GM12878 (cell line): Measurements from ENCODE around the gene M1AP. TPM values are rescaled to one million over a fixed set of nuclear protein-coding genes. Genes with fewer than 3 reads are reported as not detected.

Experiments
- ATAC-seq: fragments of 200-7000 bp; cut with Tn5 transposase; 3 replicates; pipeline ENCODE4 v1.9.1; 2020; ENCODE audit warnings: mild to moderate bottlenecking, moderate library complexity
- BruUV-seq: library from RNA; stranded (reverse); fragments of 400-500 nt; replicated peaks from 2 replicates; lab custom pipeline; 2021; lab: Mats Ljungman, UMichigan
- CTCF ChIA-PET: fragments of 300-600 bp; sonication (Branson Sonifier 250); formaldehyde crosslinking; extraction: SDS; loops from one replicate; lab custom pipeline; 2021; ENCODE audit warnings: inconsistent platforms; lab: Yijun Ruan, JAX
- POLR2A ChIA-PET: fragments of 350-600 bp; formaldehyde crosslinking; extraction: SDS; loops from one replicate; lab custom pipeline; 2021; ENCODE audit warnings: inconsistent platforms; lab: Charles Lee
- RAD21 ChIA-PET: fragments of 300-600 bp; sonication (Branson Sonifier 250); formaldehyde crosslinking; loops from one replicate; lab custom pipeline; 2023; ENCODE audit warnings: antibody characterized with exemption; ENCODE audit not compliant: unreplicated experiment; lab: Charles Lee
- SMC1A ChIA-PET: fragments of 300-600 bp; sonication (Branson Sonifier 250); formaldehyde crosslinking; loops from one replicate; lab custom pipeline; 2023; ENCODE audit not compliant: unreplicated experiment, uncharacterized antibody; lab: Charles Lee
- DNase-seq: peaks from one replicate; pipeline ENCODE4 v3.0.0-alpha.2; 2011; ENCODE audit warnings: low read depth, low spot score
- FAIRE-seq: peaks from 3 replicates; lab custom pipeline; 2011; peaks lifted over from hg19 to GRCh38; lab: Jason Lieb, UNC
- H2AFZ ChIP-seq: 2 replicates; pipeline ENCODE4 v1.6.0; 2011; ENCODE audit warnings: low read depth, low read length, control low read depth; ENCODE audit not compliant: control insufficient read depth
- H3K27ac ChIP-seq: 2 replicates; pipeline ENCODE4 v1.5.1; 2011; ENCODE audit warnings: control low read depth; ENCODE audit not compliant: control insufficient read depth, insufficient read depth
- H3K27me3 ChIP-seq, 2 experiments: replicated peaks in 1 of 2; 2 replicates each; pipeline versions ENCODE4 v1.6.0 to v1.6.1; 2011; ENCODE audit warnings: low read length in 1 of 2; ENCODE audit not compliant: control insufficient read depth in 2 of 2, insufficient read depth in 2 of 2
- H3K36me3 ChIP-seq, 2 experiments: 2 replicates each; pipeline ENCODE4 v1.5.1; 2011; ENCODE audit warnings: low read length in 1 of 2; ENCODE audit not compliant: control insufficient read depth in 2 of 2, insufficient read depth in 2 of 2
- H3K4me1 ChIP-seq: 2 replicates; pipeline ENCODE4 v1.6.1; 2011; ENCODE audit warnings: mild to moderate bottlenecking, low read length, moderate library complexity, mixed read lengths; ENCODE audit not compliant: control insufficient read depth, insufficient read depth
- H3K4me2 ChIP-seq: 2 replicates; pipeline ENCODE4 v1.6.0; 2011; ENCODE audit warnings: control low read depth; ENCODE audit not compliant: control insufficient read depth, insufficient read depth
- H3K4me3 ChIP-seq: fragments of 200-600 bp; sonication (generic); 2 replicates; pipeline ENCODE4 v1.5.1; 2016
- H3K79me2 ChIP-seq: 2 replicates; pipeline ENCODE4 v1.6.0; 2011; ENCODE audit warnings: low read length; ENCODE audit not compliant: control insufficient read depth, insufficient read depth
- H3K9ac ChIP-seq: 2 replicates; pipeline ENCODE4 v1.8.0; 2011; ENCODE audit warnings: low read length, control low read depth, mixed read lengths; ENCODE audit not compliant: control insufficient read depth, insufficient read depth
- H3K9me3 ChIP-seq: replicated peaks from 3 replicates; pipeline ENCODE4 v1.5.1; 2011; ENCODE audit warnings: mild to moderate bottlenecking, low read length; ENCODE audit not compliant: control insufficient read depth, insufficient read depth
- H4K20me1 ChIP-seq: 2 replicates; pipeline ENCODE4 v1.6.0; 2011; ENCODE audit not compliant: control insufficient read depth, insufficient read depth
- PRDM15 ChIP-seq: fragments of 450-650 bp; formaldehyde crosslinking; IDR thresholded peaks from 2 replicates; pipeline ENCODE4 v1.4.0; 2020; ENCODE audit warnings: mild to moderate bottlenecking, moderate library complexity
- SPI1 ChIP-seq: IDR thresholded peaks from 2 replicates; pipeline ENCODE4 v1.6.1; 2011; ENCODE audit warnings: low read depth, mild to moderate bottlenecking, low read length, moderate library complexity, borderline replicate concordance; ENCODE audit not compliant: insufficient read depth
- WGBS: methylation state at CpG from one replicate; pipeline ENCODE4 v1.1.6; 2016; ENCODE audit warnings: low lambda C conversion rate; ENCODE audit not compliant: insufficient replicate concordance, insufficient coverage; ENCODE audit errors: missing lambda C conversion rate; 5-methylcytosine and 5-hydroxymethylcytosine counted together
- in situ Hi-C: fragments of 300-500 bp; cut with MboI; formaldehyde crosslinking; loops from 9 replicates; pipeline ENCODE4 v1.14.3; 2018; ENCODE audit warnings: mixed read lengths
- intact Hi-C: fragments of 100-400 bp; cut with micrococcal nuclease; formaldehyde crosslinking; loops from one replicate; pipeline ENCODE4 v1.14.2; 2022; ENCODE audit not compliant: unreplicated experiment
- polyA plus RNA-seq, 11 experiments: library from polyadenylated mRNA; depleted of rRNA in 4 of 11; unstranded in 6 of 11; stranded (reverse) in 5 of 11; fragments of >200 nt; fragmentation: Nextera tagmentation in 4 of 11; fragmentation: Illumina TruSeq in 1 of 11; extraction: Ambion mirVana in 4 of 11; extraction: Trizol in 1 of 11; gene quantifications; 1 replicate in 1 of 11; 2 replicates in 10 of 11; pipeline versions ENCODE4 v1.2.1 to v1.2.3, GENCODE V29; 2011 to 2016; ENCODE audit warnings: inconsistent platforms in 2 of 11, missing spikeins in 2 of 11, low read depth in 1 of 11
- total RNA-seq, 4 experiments: library from RNA; depleted of rRNA in 3 of 4; stranded (reverse); fragments of >200 nt in 3 of 4; fragmentation: Illumina TruSeq in 1 of 4; extraction: Trizol in 1 of 4; gene quantifications; 2 replicates each; pipeline versions ENCODE4 v1.2.1 to v1.2.3, GENCODE V29; 2013 to 2021

The M1AP gene
- total and polyA plus RNA-seq, 10 of the 15 experiments (the other 5 are each of a cell fraction or from before 2014, with no cell fraction given): 0.04 to 0.32 (median 0.16) TPM; not detected in 4

GRCh38 chr2:74531666-74532065, 116.5 kb downstream of the M1AP start:
- H3K9me3 ChIP-seq: no peaks in the 10 kb centered on the region
- H3K4me3 ChIP-seq: peak overlapping the region; percentile 94
- peaks cover 12 to 35% of the 10 kb centered on the region in 2 experiments for H3K36me3 ChIP-seq
- DNase-seq (no peak), FAIRE-seq (no peak), ATAC-seq (no peak)
- peak overlapping the region; percentile 96 for H3K27ac ChIP-seq
- peaks cover 50% of the 10 kb centered on the region for H3K79me2 ChIP-seq
- ChIA-PET CTCF (interaction anchor here (0.9 to 10.4 kb wide), 26 partner anchors 14 to 282 kb away, joined by 3 to 226 read pairs (median 5); partner anchors contain the start of genes CCDC142, MOGS, MRPL53 and PCGF1), RAD21 (interaction anchor here (0.9 to 7.5 kb wide), 17 partner anchors 13 to 282 kb away, joined by 3 to 158 read pairs (median 5); partner anchors contain the start of genes CCDC142, LOXL3, PCGF1 and TTC31), POLR2A (interaction anchor here (0.5 to 5.4 kb wide), 18 partner anchors 7 to 354 kb away, joined by 3 to 66 read pairs (median 6); partner anchors contain the start of genes CCDC142, INO80B, MOB1A and PCGF1), SMC1A (interaction anchor here (0.6 to 9.9 kb wide), 24 partner anchors 11 to 606 kb away, joined by 3 to 208 read pairs (median 8); partner anchors contain the start of genes CCDC142, INO80B, PCGF1 and TTC31)
- in situ Hi-C loops (no loop called here), intact Hi-C loops (loop anchor here (1.0 kb wide), 1 partner anchor 48 kb away; the partner anchor contains the start of gene TTC31)
- peak overlapping the region; percentile 92 for H3K9ac ChIP-seq
- no TSS peak for BruUV-seq
- H3K4me1 ChIP-seq: peaks cover 28% of the 10 kb centered on the region
- 58% methylated on average over 7 of the region's 7 CpGs for WGBS
- TF ChIP-seq SPI1 (peak; percentile 5; the same call in 1 of the 2 replicates), PRDM15 (CRISPR knock-in tag) (no peak)
- H4K20me1 ChIP-seq: no peaks in the 10 kb centered on the region
- no peaks in the 10 kb centered on the region for H3K27me3 ChIP-seq
- H3K4me2 ChIP-seq: peak overlapping the region; percentile 95
- no peak overlapping the region for H2AFZ ChIP-seq
